ENCODE data around the gene ELOVL7. TPM values are rescaled to one million over a fixed set of nuclear protein-coding genes. Genes with fewer than 3 reads are reported as not detected.

ELOVL7 gene
- total RNA-seq, 6 experiments from 2014 or later = 0.19 to 1.2 (median 0.63) TPM

- intact Hi-C loops (cut with DNase I) = no loop called here
- WGBS (ENCODE audit: insufficient coverage, low coverage, low lambda C conversion rate, missing lambda C conversion rate) = 54% methylated on average over 2 of the region's 2 CpGs
Measured at GRCh38 chr5:60814498-60814897, 29.6 kb downstream of the ELOVL7 start.

GRCh38 chr5:60812426-60812825, 31.6 kb downstream of the ELOVL7 start:
- DNase-seq = no peak
- H3K27me3 ChIP-seq = no peaks in the 10 kb centered on the region
- ATAC-seq = no peak
- H3K9me3 ChIP-seq = no peaks in the 10 kb centered on the region
- TF ChIP-seq CTCF (IDR thresholded peaks at IDR 0.05) (no peak), POLR2A (IDR thresholded peaks at IDR 0.05) (no peak)
- H3K4me3 ChIP-seq = no peak overlapping the region
- H3K4me1 ChIP-seq = no peaks in the 10 kb centered on the region
- intact Hi-C loops (cut with DNase I) = no loop called here
- H3K27ac ChIP-seq = no peak overlapping the region
- H3K36me3 ChIP-seq = no peaks in the 10 kb centered on the region

More at GRCh38 chr5:60814498-60814897, 29.6 kb downstream of the ELOVL7 start:
- no peak overlapping the region for H3K27ac ChIP-seq
- DNase-seq (no peak), ATAC-seq (no peak)
- H3K4me3 ChIP-seq = no peak overlapping the region
- no peak for TF ChIP-seq POLR2A (IDR thresholded peaks at IDR 0.05)
- TF ChIP-seq CTCF (IDR thresholded peaks at IDR 0.05) = no peak
- no peaks in the 10 kb centered on the region for H3K9me3 ChIP-seq
- H3K4me1 ChIP-seq = no peaks in the 10 kb centered on the region
- H3K36me3 ChIP-seq = no peaks in the 10 kb centered on the region
- no peaks in the 10 kb centered on the region for H3K27me3 ChIP-seq

- no peaks in the 10 kb centered on the region for H3K27me3 ChIP-seq
- no peaks in the 10 kb centered on the region for H3K36me3 ChIP-seq
- H3K4me1 ChIP-seq = no peaks in the 10 kb centered on the region
- ATAC-seq = no peak
- DNase-seq = no peak
- intact Hi-C loops (cut with DNase I) = no loop called here
- no peak overlapping the region for H3K27ac ChIP-seq
- H3K4me3 ChIP-seq = no peak overlapping the region
- no peaks in the 10 kb centered on the region for H3K9me3 ChIP-seq
- TF ChIP-seq CTCF (IDR thresholded peaks at IDR 0.05) = no peak
- TF ChIP-seq POLR2A (IDR thresholded peaks at IDR 0.05) = no peak
Measured at GRCh38 chr5:60811105-60811504, 33.0 kb downstream of the ELOVL7 start.

GRCh38 chr5:60810438-60811085, 33.5 kb downstream of the ELOVL7 start:
- H3K9me3 ChIP-seq = no peaks in the 10 kb centered on the region
- H3K27me3 ChIP-seq = no peaks in the 10 kb centered on the region
- no peaks in the 10 kb centered on the region for H3K36me3 ChIP-seq
- ATAC-seq (peak in 1 of 4 donors; percentile 32), DNase-seq (no peak)
- intact Hi-C loops (cut with DNase I) = no loop called here
- TF ChIP-seq POLR2A (IDR thresholded peaks at IDR 0.05) = no peak
- TF ChIP-seq CTCF (IDR thresholded peaks at IDR 0.05) = no peak
- WGBS (ENCODE audit: insufficient coverage, low coverage, low lambda C conversion rate, missing lambda C conversion rate) = 39% methylated on average over 2 of the region's 2 CpGs
- H3K27ac ChIP-seq = no peak overlapping the region
- no peaks in the 10 kb centered on the region for H3K4me1 ChIP-seq
- no peak overlapping the region for H3K4me3 ChIP-seq

Data from right lobe of liver (tissue), 6 donors.